Neural cell (in vitro differentiated cells): ENCODE data around the gene AK6. TPM values are rescaled to one million over a fixed set of nuclear protein-coding genes. Genes with fewer than 3 reads are reported as not detected.

Experiments used
- H2AFZ ChIP-seq: fragments of 200-600, 300-800 bp; sonication (generic), shearing (Covaris generic); 2 replicates; pipeline ENCODE4 v1.6.0; 2014; ENCODE audit warnings: low read depth, mild to moderate bottlenecking, antibody characterized with exemption, low read length, moderate library complexity
- H3F3A ChIP-seq: fragments of 200-600 bp; shearing (Covaris generic); 2 replicates; pipeline ENCODE4 v1.6.1; 2016; ENCODE audit warnings: mild to moderate bottlenecking, moderate library complexity, mixed read lengths, antibody characterized with exemption, low read length; ENCODE audit not compliant: insufficient read depth, poor library complexity, severe bottlenecking
- H3K27ac ChIP-seq: fragments of 200-600, 300-800 bp; sonication (generic), shearing (Covaris generic); 2 replicates; pipeline ENCODE4 v1.5.1; 2014; ENCODE audit warnings: mild to moderate bottlenecking, low read length, moderate library complexity
- H3K27me3 ChIP-seq: fragments of 300-800, 200-600 bp; sonication (generic), shearing (Covaris generic); 2 replicates; pipeline ENCODE4 v1.6.0; 2014; ENCODE audit warnings: mild to moderate bottlenecking, low read depth, low read length, moderate library complexity; ENCODE audit not compliant: insufficient read depth
- H3K36me3 ChIP-seq: fragments of 300-800, 200-600 bp; sonication (generic), shearing (Covaris generic); 2 replicates; pipeline ENCODE4 v1.5.1; 2014; ENCODE audit warnings: mild to moderate bottlenecking, antibody characterized with exemption, low read length, moderate library complexity; ENCODE audit not compliant: insufficient read depth
- H3K4me2 ChIP-seq: fragments of 300-800, 200-600 bp; sonication (generic), shearing (Covaris generic); 2 replicates; pipeline ENCODE4 v1.6.0; 2014; ENCODE audit warnings: mild to moderate bottlenecking, low read length
- H3K4me3 ChIP-seq: fragments of 300-800, 200-600 bp; sonication (generic), shearing (Covaris generic); 2 replicates; pipeline ENCODE4 v1.5.1; 2014; ENCODE audit warnings: mild to moderate bottlenecking, low read length, moderate library complexity
- H3K79me2 ChIP-seq: fragments of 200-600 bp; shearing (Covaris generic); replicated peaks from 2 replicates; pipeline ENCODE4 v1.6.0; 2014; ENCODE audit warnings: mild to moderate bottlenecking, low read length, moderate library complexity; ENCODE audit not compliant: insufficient read depth
- H3K9ac ChIP-seq: fragments of 300-800, 200-600 bp; sonication (generic), shearing (Covaris generic); 2 replicates; pipeline ENCODE4 v1.6.1; 2016; ENCODE audit warnings: mild to moderate bottlenecking, low read length, mixed read lengths
- H3K9me2 ChIP-seq: fragments of 200-600 bp; shearing (Covaris generic); 2 replicates; pipeline ENCODE4 v1.6.1; 2016; ENCODE audit warnings: mild to moderate bottlenecking, low read length, mixed read lengths; ENCODE audit not compliant: insufficient read depth
- H3K9me3 ChIP-seq: fragments of 200-600, 300-800 bp; sonication (generic), shearing (Covaris generic); 2 replicates; pipeline ENCODE4 v1.6.1; 2016; ENCODE audit warnings: mild to moderate bottlenecking, mixed run types, low read length, moderate library complexity, mixed read lengths
- H4K20me1 ChIP-seq: fragments of 200-600 bp; shearing (Covaris generic); 2 replicates; pipeline ENCODE4 v1.6.1; 2016; ENCODE audit warnings: mild to moderate bottlenecking, mixed run types; ENCODE audit not compliant: insufficient read depth
- EP300 ChIP-seq: fragments of 450-650 bp; conservative IDR thresholded peaks from 2 replicates; pipeline ENCODE4 v1.6.1; 2014; ENCODE audit warnings: antibody characterized with exemption, mild to moderate bottlenecking, moderate library complexity; ENCODE audit not compliant: poor library complexity, severe bottlenecking
- EZH2 ChIP-seq: fragments of 200-600, 300-800 bp; shearing (Covaris generic), sonication (generic); IDR thresholded peaks from 2 replicates; pipeline ENCODE4 v1.6.1; 2014; ENCODE audit warnings: antibody characterized with exemption, low read length, borderline replicate concordance, mild to moderate bottlenecking; ENCODE audit not compliant: insufficient read depth, poor library complexity, severe bottlenecking
- MXI1 ChIP-seq: fragments of 450-650 bp; conservative IDR thresholded peaks from 2 replicates; pipeline ENCODE4 v1.6.1; 2014; ENCODE audit warnings: antibody characterized with exemption, mild to moderate bottlenecking; ENCODE audit not compliant: poor library complexity, severe bottlenecking
- POLR2AphosphoS5 ChIP-seq: IDR thresholded peaks from 2 replicates; pipeline ENCODE4 v1.6.1; 2012
- RAD21 ChIP-seq: fragments of 450-650 bp; conservative IDR thresholded peaks from 2 replicates; pipeline ENCODE4 v1.6.1; 2014; ENCODE audit warnings: antibody characterized with exemption, mild to moderate bottlenecking, moderate library complexity
- SMC3 ChIP-seq: fragments of 450-650 bp; conservative IDR thresholded peaks from 2 replicates; pipeline ENCODE4 v1.6.1; 2014; ENCODE audit warnings: antibody characterized with exemption, mild to moderate bottlenecking, moderate library complexity; ENCODE audit not compliant: poor library complexity
- TAF1 ChIP-seq: IDR thresholded peaks from 2 replicates; pipeline ENCODE4 v1.6.1; 2012; ENCODE audit warnings: low read depth
- polyA plus RNA-seq: library from polyadenylated mRNA; depleted of rRNA; stranded (reverse); fragments of >200 nt; gene quantifications from 2 replicates; pipeline ENCODE4 v1.2.3, GENCODE V29; 2014
- TF ChIP-seq, protein P1 (sequence below): fragments of 450-650 bp; IDR thresholded peaks from 2 replicates; pipeline ENCODE4 v1.5.1; 2014; ENCODE audit warnings: antibody characterized with exemption, mild to moderate bottlenecking, moderate library complexity; ENCODE audit not compliant: poor library complexity, severe bottlenecking
- TF ChIP-seq, protein P2 (sequence below): IDR thresholded peaks from 2 replicates; pipeline ENCODE4 v1.6.1; 2012; ENCODE audit warnings: borderline replicate concordance

The AK6 gene
- polyA plus RNA-seq, 1 donor from 2014 or later, result 91.0 TPM

DNA sequence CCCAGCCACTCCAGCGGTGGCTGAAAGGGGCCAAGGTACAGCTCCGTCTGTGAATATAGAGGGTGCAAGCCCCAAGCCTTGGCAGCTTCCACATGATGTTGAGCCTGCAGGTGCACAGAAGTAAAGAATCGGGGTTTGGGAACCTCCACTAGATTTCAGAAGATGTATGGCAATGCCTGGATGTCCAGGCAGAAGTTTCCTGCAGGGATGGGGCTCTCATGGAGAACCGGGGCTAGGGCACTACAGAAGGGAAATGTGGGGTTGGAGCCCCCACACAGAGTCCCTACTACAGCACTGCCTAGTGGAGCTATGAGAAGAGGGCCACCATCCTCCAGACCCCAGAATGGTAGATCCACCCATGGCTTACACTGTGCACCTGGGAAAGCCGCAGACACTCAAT, 59.9 kb downstream of the AK6 start:
- TF ChIP-seq MXI1 (no peak), TAF1 (no peak), EZH2 (no peak), POLR2AphosphoS5 (no peak), RAD21 (no peak)
- TF ChIP-seq, protein P1, sequence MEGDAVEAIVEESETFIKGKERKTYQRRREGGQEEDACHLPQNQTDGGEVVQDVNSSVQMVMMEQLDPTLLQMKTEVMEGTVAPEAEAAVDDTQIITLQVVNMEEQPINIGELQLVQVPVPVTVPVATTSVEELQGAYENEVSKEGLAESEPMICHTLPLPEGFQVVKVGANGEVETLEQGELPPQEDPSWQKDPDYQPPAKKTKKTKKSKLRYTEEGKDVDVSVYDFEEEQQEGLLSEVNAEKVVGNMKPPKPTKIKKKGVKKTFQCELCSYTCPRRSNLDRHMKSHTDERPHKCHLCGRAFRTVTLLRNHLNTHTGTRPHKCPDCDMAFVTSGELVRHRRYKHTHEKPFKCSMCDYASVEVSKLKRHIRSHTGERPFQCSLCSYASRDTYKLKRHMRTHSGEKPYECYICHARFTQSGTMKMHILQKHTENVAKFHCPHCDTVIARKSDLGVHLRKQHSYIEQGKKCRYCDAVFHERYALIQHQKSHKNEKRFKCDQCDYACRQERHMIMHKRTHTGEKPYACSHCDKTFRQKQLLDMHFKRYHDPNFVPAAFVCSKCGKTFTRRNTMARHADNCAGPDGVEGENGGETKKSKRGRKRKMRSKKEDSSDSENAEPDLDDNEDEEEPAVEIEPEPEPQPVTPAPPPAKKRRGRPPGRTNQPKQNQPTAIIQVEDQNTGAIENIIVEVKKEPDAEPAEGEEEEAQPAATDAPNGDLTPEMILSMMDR, result no peak
- no peaks in the 10 kb centered on the region for H4K20me1 ChIP-seq
- H3K4me2 ChIP-seq, result no peak overlapping the region
- H3K36me3 ChIP-seq, result no peaks in the 10 kb centered on the region
- H3K27ac ChIP-seq, result no peak overlapping the region
- no peak overlapping the region for H3K4me3 ChIP-seq
- H3K27me3 ChIP-seq, result no peaks in the 10 kb centered on the region
- H3K9ac ChIP-seq, result no peak overlapping the region
- no peak overlapping the region for H2AFZ ChIP-seq
- H3K79me2 ChIP-seq, result no peaks in the 10 kb centered on the region
- H3K9me2 ChIP-seq, result no peaks in the 10 kb centered on the region
- H3K9me3 ChIP-seq, result no peaks in the 10 kb centered on the region
- H3F3A ChIP-seq, result no peaks in the 10 kb centered on the region

DNA sequence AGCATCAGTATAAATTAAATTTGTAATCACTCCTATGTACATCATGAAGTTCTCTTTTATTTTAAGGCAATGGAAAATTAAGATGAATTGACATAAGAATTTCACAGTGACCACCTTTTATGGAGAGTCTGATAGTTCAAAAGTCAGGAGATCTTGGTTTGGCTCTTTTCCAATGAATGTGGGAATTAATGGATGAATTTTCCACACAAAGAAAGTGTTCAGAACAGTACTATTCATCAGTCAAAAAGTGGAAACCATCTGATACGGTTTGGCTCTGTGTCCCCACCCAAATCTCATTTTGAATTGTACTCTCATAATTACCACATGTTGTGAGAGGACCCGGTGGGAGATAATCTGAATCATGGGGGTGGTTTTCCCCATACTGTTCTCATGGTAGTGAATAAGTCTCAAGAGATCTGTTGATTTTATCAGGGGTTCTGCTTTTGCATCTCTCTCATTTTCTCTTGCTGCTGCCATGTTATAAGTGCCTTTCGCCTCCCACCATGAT, 61.2 kb downstream of the AK6 start:
- Histone ChIP-seq H4K20me1 (no peaks in the 10 kb centered on the region), H2AFZ (no peak overlapping the region), H3K9ac (no peak overlapping the region), H3K36me3 (no peaks in the 10 kb centered on the region), H3F3A (no peaks in the 10 kb centered on the region), H3K9me3 (no peaks in the 10 kb centered on the region), H3K4me2 (no peak overlapping the region), H3K27me3 (no peaks in the 10 kb centered on the region), H3K4me3 (no peak overlapping the region), H3K27ac (no peak overlapping the region), H3K79me2 (no peaks in the 10 kb centered on the region), H3K9me2 (no peaks in the 10 kb centered on the region)
- TF ChIP-seq RAD21 (no peak), EZH2 (no peak), SMC3 (no peak), TAF1 (no peak), EP300 (no peak)
- TF ChIP-seq, protein P1, result no peak
- TF ChIP-seq, protein P2, sequence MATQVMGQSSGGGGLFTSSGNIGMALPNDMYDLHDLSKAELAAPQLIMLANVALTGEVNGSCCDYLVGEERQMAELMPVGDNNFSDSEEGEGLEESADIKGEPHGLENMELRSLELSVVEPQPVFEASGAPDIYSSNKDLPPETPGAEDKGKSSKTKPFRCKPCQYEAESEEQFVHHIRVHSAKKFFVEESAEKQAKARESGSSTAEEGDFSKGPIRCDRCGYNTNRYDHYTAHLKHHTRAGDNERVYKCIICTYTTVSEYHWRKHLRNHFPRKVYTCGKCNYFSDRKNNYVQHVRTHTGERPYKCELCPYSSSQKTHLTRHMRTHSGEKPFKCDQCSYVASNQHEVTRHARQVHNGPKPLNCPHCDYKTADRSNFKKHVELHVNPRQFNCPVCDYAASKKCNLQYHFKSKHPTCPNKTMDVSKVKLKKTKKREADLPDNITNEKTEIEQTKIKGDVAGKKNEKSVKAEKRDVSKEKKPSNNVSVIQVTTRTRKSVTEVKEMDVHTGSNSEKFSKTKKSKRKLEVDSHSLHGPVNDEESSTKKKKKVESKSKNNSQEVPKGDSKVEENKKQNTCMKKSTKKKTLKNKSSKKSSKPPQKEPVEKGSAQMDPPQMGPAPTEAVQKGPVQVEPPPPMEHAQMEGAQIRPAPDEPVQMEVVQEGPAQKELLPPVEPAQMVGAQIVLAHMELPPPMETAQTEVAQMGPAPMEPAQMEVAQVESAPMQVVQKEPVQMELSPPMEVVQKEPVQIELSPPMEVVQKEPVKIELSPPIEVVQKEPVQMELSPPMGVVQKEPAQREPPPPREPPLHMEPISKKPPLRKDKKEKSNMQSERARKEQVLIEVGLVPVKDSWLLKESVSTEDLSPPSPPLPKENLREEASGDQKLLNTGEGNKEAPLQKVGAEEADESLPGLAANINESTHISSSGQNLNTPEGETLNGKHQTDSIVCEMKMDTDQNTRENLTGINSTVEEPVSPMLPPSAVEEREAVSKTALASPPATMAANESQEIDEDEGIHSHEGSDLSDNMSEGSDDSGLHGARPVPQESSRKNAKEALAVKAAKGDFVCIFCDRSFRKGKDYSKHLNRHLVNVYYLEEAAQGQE, result no peak
